ENCODE results near the gene PLXDC2. TPM values are rescaled to one million over a fixed set of nuclear protein-coding genes. Genes with fewer than 3 reads are reported as not detected.
"Not testable (repeated sequence)": the region's sequence is repeated elsewhere in the genome, so short reads cannot be mapped to it uniquely, and the experiment has no call there.

Gene PLXDC2
- total RNA-seq, result under 1 TPM; 0.07 to 0.09 TPM

GRCh38 chr10:19816411-19817230 lies at the start of gene PLXDC2:
TSS of gene PLXDC2 (plus strand) at chr10:19816432.
- ATAC-seq (replicated peaks in 1 of 2), result no peak
- no peak within 1 kb of the TSS for H3K27ac Mint-ChIP-seq
- no peaks in the 10 kb centered on the region for H3K4me1 Mint-ChIP-seq (ENCODE audit: low read depth)
- H3K27me3 Mint-ChIP-seq (ENCODE audit: low read depth), result peaks cover 38% of the 10 kb centered on the region
- no peaks in the 10 kb centered on the region for H3K9me3 Mint-ChIP-seq
- no peak for DNase-seq
- H3K36me3 Mint-ChIP-seq (ENCODE audit: insufficient read depth in 2 of 2), result no peaks in the 10 kb centered on the region
- peak within 1 kb of the TSS; percentile 69 to 79 for H3K4me3 Mint-ChIP-seq

GRCh38 chr10:19767876-19768275 lies 48.4 kb upstream of the PLXDC2 start:
- ATAC-seq (replicated peaks in 1 of 2), result no peak

DNA sequence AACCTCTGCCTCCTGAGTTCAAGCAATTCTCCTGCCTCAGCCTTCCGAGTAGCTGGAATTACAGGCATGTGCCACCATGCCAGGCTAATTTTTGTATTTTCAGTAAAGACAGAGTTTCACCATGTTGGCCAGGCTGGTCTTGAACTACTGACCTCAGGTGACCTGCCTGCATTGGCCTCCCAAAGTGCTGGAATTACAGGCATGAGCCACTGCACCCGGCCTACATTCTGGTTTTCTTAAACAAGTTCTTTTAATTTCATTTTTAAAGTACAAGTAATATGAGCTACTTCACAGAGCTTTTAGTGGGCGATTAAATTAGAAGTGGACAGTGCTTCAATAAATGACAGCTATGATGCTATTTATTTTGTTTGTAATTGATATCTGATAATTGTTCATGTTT lies 46.4 kb upstream of the PLXDC2 start:
- H3K9me3 Mint-ChIP-seq; DNase-seq; H3K4me1 Mint-ChIP-seq (ENCODE audit: low read depth); ATAC-seq (replicated peaks in 1 of 2); H3K27me3 Mint-ChIP-seq (ENCODE audit: low read depth); H3K27ac Mint-ChIP-seq; H3K36me3 Mint-ChIP-seq (ENCODE audit: insufficient read depth in 2 of 2); H3K4me3 Mint-ChIP-seq: not testable (repeated sequence)

More at GRCh38 chr10:19767876-19768275, 48.4 kb upstream of the PLXDC2 start:
- no peak overlapping the region for H3K27ac Mint-ChIP-seq
- H3K27me3 Mint-ChIP-seq (ENCODE audit: low read depth), result no peaks in the 10 kb centered on the region
- DNase-seq, result no peak
- H3K4me1 Mint-ChIP-seq (ENCODE audit: low read depth), result no peaks in the 10 kb centered on the region
- no peaks in the 10 kb centered on the region for H3K36me3 Mint-ChIP-seq (ENCODE audit: insufficient read depth in 2 of 2)
- peaks cover 0 to 4% of the 10 kb centered on the region in 2 donors for H3K9me3 Mint-ChIP-seq
- H3K4me3 Mint-ChIP-seq, result no peak overlapping the region

- DNase-seq, result no peak
- Mint-ChIP-seq H3K4me3 (no peak overlapping the region), H3K4me1 (ENCODE audit: low read depth) (no peaks in the 10 kb centered on the region), H3K36me3 (ENCODE audit: insufficient read depth in 2 of 2) (no peaks in the 10 kb centered on the region), H3K27ac (no peak overlapping the region), H3K27me3 (ENCODE audit: low read depth) (no peaks in the 10 kb centered on the region), H3K9me3 (peaks cover 4 to 5% of the 10 kb centered on the region in 2 donors)
- ATAC-seq (replicated peaks in 1 of 2), result no peak
These were observed 43.3 kb upstream of the PLXDC2 start for GRCh38 chr10:19772972-19773371.

DNA sequence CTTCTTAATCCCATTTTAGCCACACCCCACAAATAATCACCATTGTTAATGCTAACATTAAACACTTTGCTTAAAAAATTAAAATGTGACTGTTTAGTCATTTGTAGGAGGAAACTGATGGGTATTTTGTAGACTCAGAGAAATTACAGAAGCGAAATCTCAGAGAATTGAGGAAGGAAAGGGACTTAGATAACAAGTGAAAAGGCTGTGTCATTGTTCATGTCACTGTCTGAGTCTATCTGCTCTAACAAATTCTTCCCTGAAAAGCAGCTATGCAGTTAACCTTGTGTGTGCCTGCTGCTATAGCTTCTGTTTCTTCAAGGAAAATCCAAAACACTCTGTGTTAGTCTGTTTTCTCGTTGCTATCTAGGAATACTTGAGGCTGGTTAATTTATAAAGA lies 40.9 kb upstream of the PLXDC2 start:
- Mint-ChIP-seq H3K27ac (no peak overlapping the region), H3K9me3 (peaks cover 4 to 6% of the 10 kb centered on the region in 2 donors), H3K4me3 (no peak overlapping the region), H3K27me3 (ENCODE audit: low read depth) (no peaks in the 10 kb centered on the region), H3K4me1 (ENCODE audit: low read depth) (no peaks in the 10 kb centered on the region), H3K36me3 (ENCODE audit: insufficient read depth in 2 of 2) (no peaks in the 10 kb centered on the region)
- no peak for DNase-seq
- ATAC-seq (replicated peaks in 1 of 2), result no peak

DNA sequence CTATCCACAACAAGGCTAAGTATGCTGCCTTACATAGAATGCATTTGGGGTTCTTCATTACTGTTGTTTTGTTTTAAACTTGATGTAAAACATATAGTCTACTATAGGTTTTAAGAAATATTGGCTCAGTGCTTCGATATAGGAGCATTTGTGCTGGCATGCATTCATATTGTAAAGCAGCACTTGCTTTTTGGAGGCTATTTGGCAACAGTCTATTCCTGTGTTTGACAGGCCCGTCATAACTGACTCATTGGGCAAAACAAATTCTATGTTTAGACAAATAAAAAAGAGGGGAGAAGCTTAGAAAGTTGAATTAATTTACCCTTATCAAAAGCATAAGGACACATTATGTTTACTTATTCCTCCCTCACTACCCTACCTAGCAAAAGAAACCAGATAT lies 38.4 kb upstream of the PLXDC2 start:
- no peak overlapping the region for H3K27ac Mint-ChIP-seq
- H3K4me3 Mint-ChIP-seq, result no peak overlapping the region
- no peak for ATAC-seq (replicated peaks in 1 of 2)
- H3K36me3 Mint-ChIP-seq (ENCODE audit: insufficient read depth in 2 of 2), result no peaks in the 10 kb centered on the region
- H3K9me3 Mint-ChIP-seq, result peaks cover 4 to 9% of the 10 kb centered on the region in 2 donors
- no peaks in the 10 kb centered on the region for H3K4me1 Mint-ChIP-seq (ENCODE audit: low read depth)
- DNase-seq, result no peak
- no peaks in the 10 kb centered on the region for H3K27me3 Mint-ChIP-seq (ENCODE audit: low read depth)

DNA sequence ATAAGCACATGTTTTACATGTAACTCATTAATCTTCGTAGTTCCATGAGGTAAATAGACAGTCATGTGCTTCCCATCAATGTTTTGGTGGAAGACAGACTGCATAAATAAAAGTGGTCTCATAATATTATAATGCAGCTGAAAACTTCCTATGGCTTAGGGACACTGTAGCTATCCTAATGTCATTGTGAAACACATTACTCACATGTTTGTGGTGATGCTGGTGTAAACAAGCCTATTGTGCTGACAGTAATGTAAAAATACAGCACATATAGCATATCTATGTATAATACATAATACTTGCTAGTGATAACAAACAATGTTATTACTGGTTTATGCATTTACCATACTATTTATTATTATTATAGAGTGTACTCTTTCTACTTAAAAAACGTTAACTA lies 37.2 kb upstream of the PLXDC2 start:
- Mint-ChIP-seq H3K9me3 (peaks cover 4 to 9% of the 10 kb centered on the region in 2 donors), H3K27ac (no peak overlapping the region), H3K27me3 (ENCODE audit: low read depth) (no peaks in the 10 kb centered on the region), H3K36me3 (ENCODE audit: insufficient read depth in 2 of 2) (no peaks in the 10 kb centered on the region), H3K4me1 (ENCODE audit: low read depth) (no peaks in the 10 kb centered on the region), H3K4me3 (no peak overlapping the region)
- no peak for ATAC-seq (replicated peaks in 1 of 2)
- DNase-seq, result no peak

DNA sequence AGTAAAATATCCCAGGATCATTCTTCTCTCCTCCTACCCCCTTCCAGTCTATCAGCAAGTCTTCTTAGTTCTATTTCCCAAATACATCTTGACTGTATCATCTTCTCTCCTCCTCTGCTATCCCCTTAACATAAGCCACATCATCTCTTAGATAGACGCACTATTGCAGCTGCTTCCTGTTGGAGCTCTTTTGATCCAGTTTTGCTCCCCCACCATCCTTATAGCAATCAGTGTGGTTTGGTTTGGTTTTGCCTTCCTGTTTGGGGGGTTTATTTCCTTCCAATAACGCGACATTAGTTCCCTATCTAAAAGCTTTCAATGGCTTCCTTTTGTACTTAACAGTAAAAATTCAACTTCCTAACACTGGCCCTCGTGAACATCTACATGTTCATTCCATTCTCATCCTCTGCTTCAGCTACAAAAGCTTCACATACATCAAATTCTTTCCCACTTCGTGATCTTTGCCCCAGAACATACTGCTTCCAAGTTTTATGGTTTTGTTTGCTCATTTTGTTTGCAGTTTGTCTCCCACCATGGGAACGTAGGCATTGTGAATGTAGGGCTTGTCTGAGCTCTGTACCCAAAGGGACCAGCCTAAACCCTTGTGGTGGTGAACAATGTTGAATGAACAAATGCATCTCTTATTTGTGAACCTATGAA lies 33.7 kb upstream of the PLXDC2 start:
- H3K27me3 Mint-ChIP-seq (ENCODE audit: low read depth), result no peaks in the 10 kb centered on the region
- H3K9me3 Mint-ChIP-seq, result peaks cover 4 to 7% of the 10 kb centered on the region in 2 donors
- H3K4me1 Mint-ChIP-seq (ENCODE audit: low read depth), result no peaks in the 10 kb centered on the region
- no peaks in the 10 kb centered on the region for H3K36me3 Mint-ChIP-seq (ENCODE audit: insufficient read depth in 2 of 2)
- no peak overlapping the region for H3K4me3 Mint-ChIP-seq
- ATAC-seq (replicated peaks in 1 of 2), result no peak
- no peak overlapping the region for H3K27ac Mint-ChIP-seq
- no peak for DNase-seq

DNA sequence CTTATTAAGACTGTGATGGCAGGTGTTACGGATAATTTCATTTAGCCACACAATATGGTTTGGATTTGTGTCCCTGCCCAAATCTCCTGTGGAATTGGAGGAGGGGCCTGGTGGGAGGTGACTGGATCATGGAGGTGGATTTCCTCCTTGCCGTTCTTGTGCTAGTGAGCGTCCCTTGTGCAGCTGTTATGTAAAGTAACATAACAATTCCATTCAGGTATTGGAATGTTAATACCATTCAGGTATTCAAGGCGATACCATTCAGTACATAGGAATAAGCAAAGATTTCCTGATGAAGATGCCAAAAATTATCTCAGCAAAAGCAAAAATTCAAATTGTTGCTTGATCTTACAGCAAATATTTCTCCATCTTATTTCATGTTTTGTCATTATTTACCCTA lies 32.5 kb upstream of the PLXDC2 start:
- Mint-ChIP-seq H3K27me3 (ENCODE audit: low read depth) (no peaks in the 10 kb centered on the region), H3K27ac (no peak overlapping the region), H3K9me3 (peaks cover 4 to 7% of the 10 kb centered on the region in 2 donors), H3K36me3 (ENCODE audit: insufficient read depth in 2 of 2) (no peaks in the 10 kb centered on the region), H3K4me1 (ENCODE audit: low read depth) (peaks cover 4% of the 10 kb centered on the region), H3K4me3 (no peak overlapping the region)
- ATAC-seq (replicated peaks in 1 of 2) (no peak), DNase-seq (no peak)

DNA sequence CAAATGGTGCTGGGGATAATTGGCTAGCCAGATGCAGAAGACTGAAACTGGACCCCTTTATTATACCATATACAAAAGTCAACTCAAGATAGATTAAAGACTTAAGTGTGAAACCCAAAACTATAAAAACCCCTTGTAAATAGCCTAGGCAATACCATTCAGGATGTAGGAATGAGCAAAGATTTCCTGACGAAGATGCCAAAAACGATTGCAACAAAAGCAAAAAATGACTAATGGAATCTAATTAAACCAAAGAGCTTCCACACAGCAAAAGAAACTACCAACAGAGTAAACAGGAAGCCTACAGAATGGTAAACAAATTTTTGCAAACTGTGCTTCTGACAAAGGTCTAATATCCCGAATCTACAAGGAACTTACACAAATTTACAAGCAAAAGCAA lies 30.9 kb upstream of the PLXDC2 start:
- Mint-ChIP-seq H3K4me3 (no peak overlapping the region), H3K9me3 (peaks cover 4 to 11% of the 10 kb centered on the region in 2 donors), H3K4me1 (ENCODE audit: low read depth) (peaks cover 4% of the 10 kb centered on the region), H3K36me3 (ENCODE audit: insufficient read depth in 2 of 2) (no peaks in the 10 kb centered on the region), H3K27ac (no peak overlapping the region), H3K27me3 (ENCODE audit: low read depth) (no peaks in the 10 kb centered on the region)
- ATAC-seq (replicated peaks in 1 of 2) (no peak), DNase-seq (no peak)

DNA sequence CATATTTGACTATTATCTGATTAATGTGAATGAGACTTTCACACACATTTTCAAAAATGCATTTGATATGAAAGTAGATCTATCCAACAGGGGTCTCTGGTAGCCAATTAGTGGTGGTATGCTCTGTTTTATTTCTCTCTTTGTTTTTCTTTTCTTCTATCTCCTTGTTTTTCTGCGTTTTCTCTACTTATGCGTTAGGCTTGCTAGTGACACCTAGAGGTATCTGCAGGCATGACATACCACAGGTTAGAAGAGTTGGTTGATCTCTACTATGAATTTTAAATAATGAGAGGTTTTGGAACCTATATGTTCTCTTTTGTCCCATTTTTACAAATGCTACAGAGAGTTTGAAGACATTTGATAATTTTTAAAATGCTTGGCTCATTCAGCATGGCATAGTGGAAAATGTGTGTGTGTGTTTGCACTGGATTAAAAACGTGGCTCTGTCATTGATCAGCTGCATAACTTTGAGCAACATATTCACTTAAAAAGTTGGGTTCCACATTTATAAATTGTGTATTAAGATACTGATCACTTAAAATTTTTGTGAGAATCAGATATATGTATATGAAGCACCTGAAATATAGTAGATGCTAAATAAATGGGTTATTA lies 28.1 kb upstream of the PLXDC2 start:
- DNase-seq, result peak; percentile 2
- H3K4me1 Mint-ChIP-seq (ENCODE audit: low read depth), result peaks cover 4% of the 10 kb centered on the region
- H3K4me3 Mint-ChIP-seq, result no peak overlapping the region
- H3K27me3 Mint-ChIP-seq (ENCODE audit: low read depth), result no peaks in the 10 kb centered on the region
- peaks cover 4 to 10% of the 10 kb centered on the region in 2 donors for H3K9me3 Mint-ChIP-seq
- no peak overlapping the region for H3K27ac Mint-ChIP-seq
- no peaks in the 10 kb centered on the region for H3K36me3 Mint-ChIP-seq (ENCODE audit: insufficient read depth in 2 of 2)
- ATAC-seq (replicated peaks in 1 of 2), result no peak

DNA sequence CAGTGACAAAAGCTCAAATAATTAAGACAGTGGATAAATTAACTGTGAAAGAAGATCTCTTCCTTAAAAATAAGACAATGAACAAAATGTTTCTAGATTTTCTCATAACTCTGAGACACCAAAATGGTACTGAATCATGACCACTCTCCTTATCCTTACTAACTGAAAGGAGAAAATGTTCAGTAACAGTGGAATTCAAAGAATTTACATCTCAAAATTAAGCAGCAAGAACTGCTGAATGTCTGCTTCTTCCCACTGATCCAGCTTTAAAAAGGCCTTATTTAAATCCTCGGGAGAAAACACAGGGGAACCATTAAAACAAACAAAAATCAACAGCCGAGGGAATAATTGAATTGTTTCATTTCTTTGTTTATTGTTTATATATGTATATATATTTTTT lies 27.3 kb upstream of the PLXDC2 start:
- no peaks in the 10 kb centered on the region for H3K27me3 Mint-ChIP-seq (ENCODE audit: low read depth)
- H3K9me3 Mint-ChIP-seq, result peaks cover 4 to 10% of the 10 kb centered on the region in 2 donors
- no peak overlapping the region for H3K27ac Mint-ChIP-seq
- ATAC-seq (replicated peaks in 1 of 2) (no peak), DNase-seq (no peak)
- H3K4me1 Mint-ChIP-seq (ENCODE audit: low read depth), result peaks cover 4% of the 10 kb centered on the region
- H3K36me3 Mint-ChIP-seq (ENCODE audit: insufficient read depth in 2 of 2), result no peaks in the 10 kb centered on the region
- no peak overlapping the region for H3K4me3 Mint-ChIP-seq

DNA sequence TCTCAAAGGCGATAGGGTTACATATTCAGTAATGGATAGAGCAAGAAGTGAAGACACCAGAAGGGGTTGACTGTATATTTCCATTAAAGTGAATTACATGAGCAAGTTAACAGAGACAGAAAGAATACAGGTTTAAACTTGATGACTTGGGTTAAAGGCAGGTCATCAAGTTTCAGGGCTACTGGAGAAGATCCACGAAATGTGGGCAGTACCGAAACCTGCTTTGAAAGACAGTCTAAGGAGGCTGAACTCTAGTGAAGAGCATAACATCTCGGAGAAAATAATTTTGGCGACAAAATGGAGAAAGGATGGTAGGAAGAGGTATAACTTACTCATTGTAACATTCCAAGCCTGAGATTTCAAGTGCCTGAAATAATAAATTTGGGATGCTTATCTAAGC lies 26.6 kb upstream of the PLXDC2 start:
- Mint-ChIP-seq H3K4me3 (no peak overlapping the region), H3K4me1 (ENCODE audit: low read depth) (peaks cover 4% of the 10 kb centered on the region), H3K27ac (no peak overlapping the region), H3K36me3 (ENCODE audit: insufficient read depth in 2 of 2) (no peaks in the 10 kb centered on the region), H3K27me3 (ENCODE audit: low read depth) (no peaks in the 10 kb centered on the region), H3K9me3 (peaks cover 4 to 10% of the 10 kb centered on the region in 2 donors)
- ATAC-seq (replicated peaks in 1 of 2) (no peak), DNase-seq (no peak)

Measured in activated T-cell treated with anti-CD3 and anti-CD28 coated beads, Interleukin-2, amount 50 U/mL, for 72 hours (primary cell).